Erythroblast (primary cell): ENCODE data around the gene METRN.

ENCODE experiments used
- GATA1 ChIP-seq: IDR thresholded peaks from 2 replicates; pipeline ENCODE4 v1.6.1; 2011; ENCODE audit warnings: low read depth, mild to moderate bottlenecking, control low read depth, low read length, moderate library complexity
- POLR2A ChIP-seq: IDR thresholded peaks from 2 replicates; pipeline ENCODE4 v1.6.1; 2011; ENCODE audit warnings: mild to moderate bottlenecking, low read length

- no peak for TF ChIP-seq POLR2A
- no peak for TF ChIP-seq GATA1
Measured at GRCh38 chr16:706189-707061, 8.5 kb upstream of the METRN start.
